GM13976 (cell line): ENCODE data around the gene SELENOK.
A peak's percentile ranks its signal among the peaks of the same experiment; 100 is the strongest.

ENCODE experiments used
- DNase-seq: peaks from one replicate; pipeline ENCODE4 v3.0.0; 2012; ENCODE audit warnings: low spot score
- CTCF ChIP-seq: IDR thresholded peaks from 2 replicates; pipeline ENCODE4 v1.5.1; 2012; ENCODE audit warnings: borderline replicate concordance, mild to moderate bottlenecking; ENCODE audit not compliant: insufficient read depth; ENCODE audit errors: extremely low read depth, missing control alignments, control extremely low read depth
- in situ Hi-C: fragments of 300-500 bp; cut with MboI; formaldehyde crosslinking; loops from one replicate; pipeline ENCODE4 v1.12.0; 2022; ENCODE audit warnings: low sequenced_read_pairs, mixed read lengths, inconsistent platforms; ENCODE audit not compliant: unreplicated experiment

Gene SELENOK

GRCh38 chr3:53902067-53902466 is 10.4 kb upstream of the SELENOK start:
- no peak for TF ChIP-seq CTCF
- in situ Hi-C loops, result no loop called here
- DNase-seq, result no peak

- in situ Hi-C loops, result no loop called here
- no peak for DNase-seq
- TF ChIP-seq CTCF, result no peak
Measured at GRCh38 chr3:53900666-53901331, 9.1 kb upstream of the SELENOK start.

GRCh38 chr3:53899750-53900149 is 8.1 kb upstream of the SELENOK start:
- in situ Hi-C loops, result no loop called here

GRCh38 chr3:53892286-53892637 is 603 bp upstream of the SELENOK start:
- in situ Hi-C loops, result no loop called here
- DNase-seq, result no peak

More at GRCh38 chr3:53899750-53900149, 8.1 kb upstream of the SELENOK start:
- no peak for DNase-seq
- no peak for TF ChIP-seq CTCF

GRCh38 chr3:53890726-53891475 is 758 bp downstream of the SELENOK start:
- TF ChIP-seq CTCF, result no peak
- peak; percentile 31 for DNase-seq
- in situ Hi-C loops, result no loop called here

More at GRCh38 chr3:53892286-53892637, 603 bp upstream of the SELENOK start:
- TF ChIP-seq CTCF, result no peak

GRCh38 chr3:53888232-53888631 is 3.4 kb downstream of the SELENOK start:
- in situ Hi-C loops, result no loop called here
- no peak for DNase-seq
- no peak for TF ChIP-seq CTCF

GRCh38 chr3:53887446-53887845 is 4.2 kb downstream of the SELENOK start:
- TF ChIP-seq CTCF, result no peak
- in situ Hi-C loops, result no loop called here
- no peak for DNase-seq
